ENCODE data around the gene VWC2L. TPM values are rescaled to one million over a fixed set of nuclear protein-coding genes. Genes with fewer than 3 reads are reported as not detected.
A peak's percentile ranks its signal among the peaks of the same experiment; 100 is the strongest.

Gene VWC2L
- total and polyA plus RNA-seq, 2 donors from 2014 or later = 0.09 TPM; not detected in 1

GRCh38 chr2:214469728-214470127 lies 58.9 kb downstream of the VWC2L start:
- Histone ChIP-seq H3K4me3 (ENCODE audit: low read length in 3 of 3) (no peak overlapping the region), H3K4me1 (ENCODE audit: control insufficient read depth in 2 of 3, insufficient read depth in 2 of 3, low read depth in 1 of 3, low read length in 3 of 3) (no peaks in the 10 kb centered on the region), H3K27me3 (ENCODE audit: control insufficient read depth, insufficient read depth, low read length) (no peaks in the 10 kb centered on the region), H3K9me3 (ENCODE audit: control insufficient read depth in 2 of 3, insufficient read depth in 1 of 3, low read length in 3 of 3) (no peaks in the 10 kb centered on the region), H3K36me3 (ENCODE audit: control insufficient read depth in 2 of 3, insufficient read depth in 3 of 3, low read length in 3 of 3) (no peaks in the 10 kb centered on the region), H3K27ac (ENCODE audit: low read depth in 2 of 2, low read length in 2 of 2) (no peak overlapping the region), H3K9ac (ENCODE audit: low read length in 3 of 3) (no peak overlapping the region)
- FAIRE-seq = no peak
- TF ChIP-seq CTCF (IDR thresholded peaks at IDR 0.05; ENCODE audit: borderline replicate concordance, extremely low read depth, insufficient read depth) = no peak
- no peak for DNase-seq
- intact Hi-C loops (cut with DNase I) = no loop called here

- Histone ChIP-seq H3K4me1 (ENCODE audit: control insufficient read depth in 2 of 3, insufficient read depth in 2 of 3, low read depth in 1 of 3, low read length in 3 of 3) (no peaks in the 10 kb centered on the region), H3K9me3 (ENCODE audit: control insufficient read depth in 2 of 3, insufficient read depth in 1 of 3, low read length in 3 of 3) (no peaks in the 10 kb centered on the region), H3K9ac (ENCODE audit: low read length in 3 of 3) (no peak overlapping the region), H3K36me3 (ENCODE audit: control insufficient read depth in 2 of 3, insufficient read depth in 3 of 3, low read length in 3 of 3) (no peaks in the 10 kb centered on the region), H3K27ac (ENCODE audit: low read depth in 2 of 2, low read length in 2 of 2) (no peak overlapping the region), H3K27me3 (ENCODE audit: control insufficient read depth, insufficient read depth, low read length) (no peaks in the 10 kb centered on the region), H3K4me3 (ENCODE audit: low read length in 3 of 3) (no peak overlapping the region)
- FAIRE-seq (no peak), DNase-seq (no peak)
- intact Hi-C loops (cut with DNase I) = no loop called here
- no peak for TF ChIP-seq CTCF (IDR thresholded peaks at IDR 0.05; ENCODE audit: borderline replicate concordance, extremely low read depth, insufficient read depth)
Observed at GRCh38 chr2:214471382-214471781, 60.5 kb downstream of the VWC2L start.

GRCh38 chr2:214471990-214472389 lies 61.1 kb downstream of the VWC2L start:
- Histone ChIP-seq H3K9me3 (ENCODE audit: control insufficient read depth in 2 of 3, insufficient read depth in 1 of 3, low read length in 3 of 3) (no peaks in the 10 kb centered on the region), H3K4me3 (ENCODE audit: low read length in 3 of 3) (no peak overlapping the region), H3K9ac (ENCODE audit: low read length in 3 of 3) (no peak overlapping the region), H3K27me3 (ENCODE audit: control insufficient read depth, insufficient read depth, low read length) (no peaks in the 10 kb centered on the region), H3K36me3 (ENCODE audit: control insufficient read depth in 2 of 3, insufficient read depth in 3 of 3, low read length in 3 of 3) (no peaks in the 10 kb centered on the region), H3K4me1 (ENCODE audit: control insufficient read depth in 2 of 3, insufficient read depth in 2 of 3, low read depth in 1 of 3, low read length in 3 of 3) (no peaks in the 10 kb centered on the region), H3K27ac (ENCODE audit: low read depth in 2 of 2, low read length in 2 of 2) (no peak overlapping the region)
- FAIRE-seq (no peak), DNase-seq (no peak)
- intact Hi-C loops (cut with DNase I) = no loop called here
- no peak for TF ChIP-seq CTCF (IDR thresholded peaks at IDR 0.05; ENCODE audit: borderline replicate concordance, extremely low read depth, insufficient read depth)

- Histone ChIP-seq H3K9ac (ENCODE audit: low read length in 3 of 3) (no peak overlapping the region), H3K36me3 (ENCODE audit: control insufficient read depth in 2 of 3, insufficient read depth in 3 of 3, low read length in 3 of 3) (no peaks in the 10 kb centered on the region), H3K27ac (ENCODE audit: low read depth in 2 of 2, low read length in 2 of 2) (no peak overlapping the region), H3K27me3 (ENCODE audit: control insufficient read depth, insufficient read depth, low read length) (no peaks in the 10 kb centered on the region), H3K4me1 (ENCODE audit: control insufficient read depth in 2 of 3, insufficient read depth in 2 of 3, low read depth in 1 of 3, low read length in 3 of 3) (no peaks in the 10 kb centered on the region), H3K4me3 (ENCODE audit: low read length in 3 of 3) (no peak overlapping the region), H3K9me3 (ENCODE audit: control insufficient read depth in 2 of 3, insufficient read depth in 1 of 3, low read length in 3 of 3) (no peaks in the 10 kb centered on the region)
- no peak for FAIRE-seq
- intact Hi-C loops (cut with DNase I) = no loop called here
- peak in 1 of 5 donors; percentile 3 for DNase-seq
- TF ChIP-seq CTCF (IDR thresholded peaks at IDR 0.05; ENCODE audit: borderline replicate concordance, extremely low read depth, insufficient read depth) = no peak
Observed at GRCh38 chr2:214477305-214477704, 66.5 kb downstream of the VWC2L start.
